H1 (cell line): ENCODE data around the gene CFHR1.

ENCODE experiments used
- CEBPB ChIP-seq: IDR thresholded peaks from 2 replicates; pipeline ENCODE4 v1.6.1; 2012; ENCODE audit warnings: low read depth, low read length
- CHD7 ChIP-seq: fragments of 300-600 bp; sonication (generic); IDR thresholded peaks from 2 replicates; pipeline ENCODE4 v1.7.1; 2012; ENCODE audit warnings: low read length, moderate library complexity, mild to moderate bottlenecking, inconsistent platforms; ENCODE audit not compliant: insufficient replicate concordance
- HDAC2 ChIP-seq, 2 experiments: fragments of 300-600 bp in 1 of 2; sonication (generic) in 1 of 2; IDR thresholded peaks; 2 replicates each; pipeline ENCODE4 v1.6.1; 2011 to 2012; ENCODE audit warnings: low read depth in 2 of 2, low read length in 2 of 2, mild to moderate bottlenecking in 2 of 2, moderate library complexity in 2 of 2, borderline replicate concordance in 1 of 2, inconsistent platforms in 1 of 2
- MAX ChIP-seq: IDR thresholded peaks from 2 replicates; pipeline ENCODE4 v1.6.1; 2012; ENCODE audit warnings: inconsistent platforms
- POLR2A ChIP-seq, 2 experiments: IDR thresholded peaks; 1 replicate in 1 of 2; 2 replicates in 1 of 2; pipeline ENCODE4 v1.6.1; 2011; ENCODE audit warnings: low read depth in 2 of 2, low read length in 2 of 2, mild to moderate bottlenecking in 2 of 2; ENCODE audit errors: control extremely low read depth in 1 of 2
- RAD21 ChIP-seq, 2 experiments: IDR thresholded peaks in 1 of 2; conservative IDR thresholded peaks in 1 of 2; 2 replicates each; pipeline ENCODE4 v1.6.1; 2011; ENCODE audit warnings: low read depth in 2 of 2, low read length in 2 of 2, improper control_type of control experiment in 1 of 2, inconsistent platforms in 1 of 2, mild to moderate bottlenecking in 1 of 2, moderate library complexity in 1 of 2
- SIN3A ChIP-seq, 2 experiments: IDR thresholded peaks in 1 of 2; conservative IDR thresholded peaks in 1 of 2; 2 replicates each; pipeline ENCODE4 v1.6.1; 2011 to 2012; ENCODE audit warnings: low read length in 2 of 2, improper control_type of control experiment in 1 of 2, low read depth in 1 of 2, mild to moderate bottlenecking in 1 of 2
- SIRT6 ChIP-seq: IDR thresholded peaks from one replicate; pipeline ENCODE4 v1.7.1; 2012; ENCODE audit warnings: low read length, inconsistent platforms
- SP1 ChIP-seq: IDR thresholded peaks from 2 replicates; pipeline ENCODE4 v1.6.1; 2011; ENCODE audit warnings: low read depth, low read length
- TAF1 ChIP-seq: IDR thresholded peaks from 2 replicates; pipeline ENCODE4 v1.6.1; 2011; ENCODE audit warnings: mild to moderate bottlenecking, low read depth, low read length
- YY1 ChIP-seq: IDR thresholded peaks from 2 replicates; pipeline ENCODE4 v1.6.1; 2011; ENCODE audit warnings: low read depth, mild to moderate bottlenecking, low read length
- ZNF274 ChIP-seq: IDR thresholded peaks from 2 replicates; pipeline ENCODE4 v1.7.0; 2012; ENCODE audit warnings: low read length, borderline replicate concordance; ENCODE audit errors: extremely low read depth
- TF ChIP-seq, protein P1 (sequence below), 3 experiments: IDR thresholded peaks; 1 replicate in 2 of 3; 2 replicates in 1 of 3; pipeline versions ENCODE4 v1.5.1 to v1.6.1; 2011; ENCODE audit warnings: low read length in 3 of 3, mild to moderate bottlenecking in 3 of 3, inconsistent platforms in 2 of 3, low read depth in 1 of 3, moderate library complexity in 1 of 3; ENCODE audit not compliant: insufficient read depth in 1 of 3; ENCODE audit errors: control extremely low read depth in 1 of 3
- TF ChIP-seq, protein P2 (sequence below): IDR thresholded peaks from 2 replicates; pipeline ENCODE4 v1.6.1; 2011; ENCODE audit warnings: low read depth, mild to moderate bottlenecking, low read length; ENCODE audit not compliant: insufficient read depth

GRCh38 chr1:196797891-196798290, 21.6 kb upstream of the CFHR1 start:
- TF ChIP-seq CHD7 (no peak), SIRT6 (no peak), POLR2A (IDR thresholded peaks at IDR 0.05; ENCODE audit: control extremely low read depth in 1 of 2, low read depth in 2 of 2, low read length in 2 of 2) (no peak), ZNF274 (no peak), HDAC2 (IDR thresholded peaks at IDR 0.05; ENCODE audit: borderline replicate concordance in 1 of 2, low read depth in 2 of 2, low read length in 2 of 2) (no peak), MAX (no peak), RAD21 (IDR thresholded peaks at IDR 0.05 in 1 of 2, conservative IDR thresholded peaks at IDR 0.05 in 1 of 2; ENCODE audit: low read depth in 2 of 2, low read length in 2 of 2) (no peak), CEBPB (no peak), YY1 (no peak), TAF1 (no peak), SP1 (no peak), SIN3A (conservative IDR thresholded peaks at IDR 0.05 in 1 of 2, IDR thresholded peaks at IDR 0.05 in 1 of 2; ENCODE audit: low read depth in 1 of 2, low read length in 2 of 2) (no peak)
- TF ChIP-seq, protein P1, sequence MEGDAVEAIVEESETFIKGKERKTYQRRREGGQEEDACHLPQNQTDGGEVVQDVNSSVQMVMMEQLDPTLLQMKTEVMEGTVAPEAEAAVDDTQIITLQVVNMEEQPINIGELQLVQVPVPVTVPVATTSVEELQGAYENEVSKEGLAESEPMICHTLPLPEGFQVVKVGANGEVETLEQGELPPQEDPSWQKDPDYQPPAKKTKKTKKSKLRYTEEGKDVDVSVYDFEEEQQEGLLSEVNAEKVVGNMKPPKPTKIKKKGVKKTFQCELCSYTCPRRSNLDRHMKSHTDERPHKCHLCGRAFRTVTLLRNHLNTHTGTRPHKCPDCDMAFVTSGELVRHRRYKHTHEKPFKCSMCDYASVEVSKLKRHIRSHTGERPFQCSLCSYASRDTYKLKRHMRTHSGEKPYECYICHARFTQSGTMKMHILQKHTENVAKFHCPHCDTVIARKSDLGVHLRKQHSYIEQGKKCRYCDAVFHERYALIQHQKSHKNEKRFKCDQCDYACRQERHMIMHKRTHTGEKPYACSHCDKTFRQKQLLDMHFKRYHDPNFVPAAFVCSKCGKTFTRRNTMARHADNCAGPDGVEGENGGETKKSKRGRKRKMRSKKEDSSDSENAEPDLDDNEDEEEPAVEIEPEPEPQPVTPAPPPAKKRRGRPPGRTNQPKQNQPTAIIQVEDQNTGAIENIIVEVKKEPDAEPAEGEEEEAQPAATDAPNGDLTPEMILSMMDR (IDR thresholded peaks at IDR 0.05; ENCODE audit: control extremely low read depth in 1 of 3, insufficient read depth in 1 of 3, low read depth in 1 of 3, low read length in 3 of 3), result no peak
- TF ChIP-seq, protein P2, sequence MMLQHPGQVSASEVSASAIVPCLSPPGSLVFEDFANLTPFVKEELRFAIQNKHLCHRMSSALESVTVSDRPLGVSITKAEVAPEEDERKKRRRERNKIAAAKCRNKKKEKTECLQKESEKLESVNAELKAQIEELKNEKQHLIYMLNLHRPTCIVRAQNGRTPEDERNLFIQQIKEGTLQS, result no peak
